PC-9 (cell line): ENCODE results near the gene U2SURP.

Experiments
- EZH2 ChIP-seq: fragments of 200-600 bp; sonication (generic); IDR thresholded peaks from 2 replicates; pipeline ENCODE4 v1.8.0; 2017; ENCODE audit warnings: antibody characterized with exemption, low read depth
- TF ChIP-seq, protein P1 (sequence below): fragments of 200-600 bp; sonication (generic); conservative IDR thresholded peaks from 2 replicates; pipeline ENCODE4 v1.6.1; 2017; ENCODE audit warnings: mixed run types, antibody characterized with exemption, mild to moderate bottlenecking, moderate library complexity

DNA sequence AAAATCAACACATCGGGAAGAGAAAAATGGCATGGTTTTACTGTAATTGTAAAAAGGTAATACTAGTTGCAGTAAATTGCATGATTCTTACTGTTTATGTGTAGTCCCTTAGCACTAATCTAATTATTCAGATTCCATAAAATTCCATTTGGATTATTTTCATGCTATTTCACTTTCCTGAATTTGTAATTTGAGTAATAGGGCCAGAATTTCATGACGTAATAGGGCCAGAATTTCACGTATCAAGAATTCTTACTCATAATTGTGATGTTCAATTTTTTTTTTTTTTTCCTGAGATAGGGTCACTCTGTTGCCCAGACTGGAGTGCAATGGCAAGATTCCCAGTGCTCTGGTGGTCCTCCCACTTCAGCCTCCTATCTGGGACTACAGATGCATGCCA is 2.9 kb upstream of the U2SURP start:
- no peak for TF ChIP-seq EZH2
- TF ChIP-seq, protein P1, sequence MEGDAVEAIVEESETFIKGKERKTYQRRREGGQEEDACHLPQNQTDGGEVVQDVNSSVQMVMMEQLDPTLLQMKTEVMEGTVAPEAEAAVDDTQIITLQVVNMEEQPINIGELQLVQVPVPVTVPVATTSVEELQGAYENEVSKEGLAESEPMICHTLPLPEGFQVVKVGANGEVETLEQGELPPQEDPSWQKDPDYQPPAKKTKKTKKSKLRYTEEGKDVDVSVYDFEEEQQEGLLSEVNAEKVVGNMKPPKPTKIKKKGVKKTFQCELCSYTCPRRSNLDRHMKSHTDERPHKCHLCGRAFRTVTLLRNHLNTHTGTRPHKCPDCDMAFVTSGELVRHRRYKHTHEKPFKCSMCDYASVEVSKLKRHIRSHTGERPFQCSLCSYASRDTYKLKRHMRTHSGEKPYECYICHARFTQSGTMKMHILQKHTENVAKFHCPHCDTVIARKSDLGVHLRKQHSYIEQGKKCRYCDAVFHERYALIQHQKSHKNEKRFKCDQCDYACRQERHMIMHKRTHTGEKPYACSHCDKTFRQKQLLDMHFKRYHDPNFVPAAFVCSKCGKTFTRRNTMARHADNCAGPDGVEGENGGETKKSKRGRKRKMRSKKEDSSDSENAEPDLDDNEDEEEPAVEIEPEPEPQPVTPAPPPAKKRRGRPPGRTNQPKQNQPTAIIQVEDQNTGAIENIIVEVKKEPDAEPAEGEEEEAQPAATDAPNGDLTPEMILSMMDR: no peak
